Measurements from ENCODE around the gene MEN1.

MEN1 gene

GRCh38 chr11:64788321-64789215 is 21.8 kb downstream of the MEN1 start:
- H3K4me3 ChIP-seq (replicated peaks; ENCODE audit: low read depth, low read length) = no peak overlapping the region
- DNase-seq (ENCODE audit: extremely low read depth, low read depth) = no peak
- TF ChIP-seq CTCF (IDR thresholded peaks at IDR 0.05; ENCODE audit: low read depth, low read length, missing control alignments) = no peak

GRCh38 chr11:64787526-64788320 is 22.6 kb downstream of the MEN1 start:
- no peak overlapping the region for H3K4me3 ChIP-seq (replicated peaks; ENCODE audit: low read depth, low read length)
- no peak for DNase-seq (ENCODE audit: extremely low read depth, low read depth)

GRCh38 chr11:64786308-64786707 is 24.0 kb downstream of the MEN1 start:
- no peak overlapping the region for H3K4me3 ChIP-seq (replicated peaks; ENCODE audit: low read depth, low read length)
- no peak for DNase-seq (ENCODE audit: extremely low read depth, low read depth)
- no peak for TF ChIP-seq CTCF (IDR thresholded peaks at IDR 0.05; ENCODE audit: low read depth, low read length, missing control alignments)

More at GRCh38 chr11:64787526-64788320, 22.6 kb downstream of the MEN1 start:
- TF ChIP-seq CTCF (IDR thresholded peaks at IDR 0.05; ENCODE audit: low read depth, low read length, missing control alignments) = peak; percentile 88

GRCh38 chr11:64784813-64785581 is 25.4 kb downstream of the MEN1 start:
- no peak for TF ChIP-seq CTCF (IDR thresholded peaks at IDR 0.05; ENCODE audit: low read depth, low read length, missing control alignments)
- no peak for DNase-seq (ENCODE audit: extremely low read depth, low read depth)
- no peak overlapping the region for H3K4me3 ChIP-seq (replicated peaks; ENCODE audit: low read depth, low read length)

- H3K4me3 ChIP-seq (replicated peaks; ENCODE audit: low read depth, low read length) = peak within 1 kb of the TSS; percentile 93
- DNase-seq (ENCODE audit: extremely low read depth, low read depth) = peak; percentile 99
- TF ChIP-seq CTCF (IDR thresholded peaks at IDR 0.05; ENCODE audit: low read depth, low read length, missing control alignments) = peak; percentile 9
Observed at GRCh38 chr11:64778473-64779298, 31.7 kb downstream of the MEN1 start, which contains the start of gene SF1. TSS of gene SF1 (minus strand) at chr11:64778542. CDS start at chr11:64778392, 150 bp downstream.

GRCh38 chr11:64778223-64778472 is 32.2 kb downstream of the MEN1 start:
- H3K4me3 ChIP-seq (replicated peaks; ENCODE audit: low read depth, low read length) = peak overlapping the region; percentile 57
- no peak for TF ChIP-seq CTCF (IDR thresholded peaks at IDR 0.05; ENCODE audit: low read depth, low read length, missing control alignments)
- DNase-seq (ENCODE audit: extremely low read depth, low read depth) = no peak
